Right lung (tissue), 5 donors: ENCODE results near the gene NFATC1. TPM values are rescaled to one million over a fixed set of nuclear protein-coding genes. Genes with fewer than 3 reads are reported as not detected.

Experiments
- DNase-seq, 2 donors: peaks; one replicate each; pipeline ENCODE4 v3.0.0-alpha.2; 2013
- polyA plus RNA-seq, 5 donors: library from polyadenylated mRNA; unstranded; fragments of 120-200 nt; gene quantifications; one replicate each; pipeline versions ENCODE4 v1.2.1 to v1.2.3, GENCODE V29; 2013; ENCODE audit warnings: inconsistent platforms in 1 of 5, low replicate concordance in 1 of 5; ENCODE audit not compliant: insufficient read length in 5 of 5, insufficient read depth in 1 of 5

The NFATC1 gene
- polyA plus RNA-seq, 5 donors = 5.6 to 8.0 (median 6.9) TPM

GRCh38 chr18:79422022-79422782 is 26.5 kb downstream of the NFATC1 start:
- no peak for DNase-seq

GRCh38 chr18:79422783-79423165 is 27.0 kb downstream of the NFATC1 start:
- DNase-seq = no peak

DNA sequence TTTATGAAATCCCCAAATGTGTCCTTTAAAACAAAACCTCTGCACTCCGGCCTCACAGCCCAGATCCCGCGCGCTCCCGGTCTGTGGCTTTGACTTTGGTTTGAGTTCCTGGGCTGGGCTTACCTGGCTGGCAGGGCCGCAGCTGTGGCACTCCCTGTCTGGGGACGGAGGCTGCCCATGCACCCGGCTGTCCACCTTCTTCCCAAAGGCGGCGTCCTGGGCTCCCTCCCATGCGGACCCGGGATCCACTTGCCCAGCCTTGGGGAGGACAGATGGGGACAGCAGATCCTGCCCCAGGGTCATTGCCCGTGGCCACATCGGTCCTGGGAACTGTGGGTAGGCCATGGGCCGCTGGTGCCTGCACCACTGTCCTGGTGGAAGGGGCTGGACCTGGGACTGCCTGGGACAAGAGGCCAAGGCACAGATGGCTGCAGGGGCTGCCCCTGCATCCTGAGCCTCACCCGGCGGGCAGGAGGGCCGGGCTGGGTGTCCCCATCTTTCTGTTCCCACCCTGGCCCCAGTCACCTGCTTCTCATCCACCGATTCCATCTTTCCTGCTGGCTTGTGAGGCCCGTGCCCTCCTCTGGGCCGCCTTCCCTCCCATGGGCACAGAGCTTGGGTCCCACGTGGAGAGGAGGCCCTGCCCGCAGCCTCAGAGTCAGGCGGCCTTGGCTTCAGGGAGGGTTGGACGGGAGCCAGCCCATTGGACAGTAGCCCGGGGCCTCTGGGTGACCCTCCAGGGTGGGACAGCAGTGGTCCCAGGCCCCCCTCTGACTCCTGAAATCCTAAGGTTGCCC is 27.7 kb downstream of the NFATC1 start:
- no peak for DNase-seq

- DNase-seq = no peak
Observed at GRCh38 chr18:79424008-79424565, 28.4 kb downstream of the NFATC1 start.

DNA sequence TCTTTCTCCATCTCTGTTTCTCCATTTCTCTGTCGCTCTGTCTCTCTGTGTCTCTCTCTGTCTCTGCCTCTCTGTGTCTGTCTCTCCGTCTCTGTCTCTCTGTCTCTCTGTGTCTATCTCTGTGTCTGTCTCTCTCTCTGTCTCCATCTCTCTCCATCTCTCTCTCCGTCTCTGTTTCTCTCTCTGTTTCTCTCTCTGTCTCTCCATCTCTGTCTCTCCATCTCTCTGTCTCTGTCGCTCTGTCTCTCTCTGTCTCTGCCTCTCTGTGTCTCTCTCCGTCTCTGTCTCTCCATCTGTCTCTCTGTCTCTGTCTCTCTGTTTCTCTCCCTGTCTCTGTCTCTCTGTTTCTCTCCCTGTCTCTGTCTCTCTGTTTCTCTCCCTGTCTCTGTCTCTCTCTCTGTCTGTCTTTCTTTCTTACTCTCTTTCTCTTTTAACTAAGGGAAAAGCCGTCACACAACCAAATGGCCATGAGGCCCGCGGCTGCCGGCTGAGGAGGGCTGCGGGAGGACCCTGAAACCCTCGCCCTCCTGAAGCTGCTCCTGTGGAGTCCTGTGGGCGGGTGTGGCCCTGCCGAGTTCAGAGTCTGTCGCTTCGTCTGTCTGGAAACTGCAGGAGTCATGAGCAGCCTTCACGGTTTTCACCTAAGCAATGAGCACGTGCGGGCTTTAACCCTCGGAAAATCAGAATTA is 29.3 kb downstream of the NFATC1 start:
- DNase-seq = no peak

DNA sequence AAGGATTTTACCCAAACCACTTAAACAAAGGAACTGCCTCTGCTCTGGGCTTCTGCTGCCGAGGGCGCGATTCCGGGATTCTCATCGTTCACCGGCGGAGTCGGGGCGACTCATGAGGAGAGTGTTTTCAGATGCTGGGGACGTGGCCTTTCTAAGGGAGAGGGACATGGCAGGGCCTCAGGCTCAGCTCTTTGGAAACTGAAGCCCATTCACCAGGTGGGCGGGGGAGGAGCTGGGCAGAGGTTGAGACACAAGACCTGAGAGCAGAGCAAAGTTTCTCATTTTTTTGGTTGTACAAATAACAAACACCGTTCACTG is 29.8 kb downstream of the NFATC1 start:
- no peak for DNase-seq

- no peak for DNase-seq
Observed at GRCh38 chr18:79426376-79427300, 30.9 kb downstream of the NFATC1 start.

GRCh38 chr18:79427368-79428225 is 31.9 kb downstream of the NFATC1 start:
- DNase-seq = no peak

- no peak for DNase-seq
Observed at GRCh38 chr18:79428287-79428686, 32.6 kb downstream of the NFATC1 start.

- no peak for DNase-seq
Observed at GRCh38 chr18:79429381-79429780, 33.7 kb downstream of the NFATC1 start.

DNA sequence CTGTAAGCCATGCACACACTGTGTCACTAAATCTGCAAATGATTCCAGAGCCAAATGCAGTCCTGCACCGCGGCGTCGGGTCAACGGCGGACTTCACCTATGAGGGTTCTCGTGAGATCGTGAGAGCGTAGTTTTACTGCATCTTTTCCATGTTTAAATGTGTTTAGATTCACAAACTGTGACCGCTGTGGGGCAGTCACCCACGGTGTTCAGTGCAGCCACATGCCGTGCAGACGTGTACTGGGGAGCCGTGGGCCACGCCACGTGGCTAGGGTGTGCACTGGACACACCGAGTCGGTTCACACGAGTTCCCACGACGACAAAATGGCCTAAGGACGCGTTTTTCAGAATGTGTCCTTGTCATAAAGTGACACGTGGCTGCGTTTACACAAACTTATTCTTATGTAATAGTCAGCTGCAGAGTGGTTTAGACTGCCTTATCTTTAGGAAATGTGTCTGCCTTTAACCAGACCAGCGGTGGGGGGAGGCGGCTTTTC is 34.1 kb downstream of the NFATC1 start:
- DNase-seq = no peak

DNA sequence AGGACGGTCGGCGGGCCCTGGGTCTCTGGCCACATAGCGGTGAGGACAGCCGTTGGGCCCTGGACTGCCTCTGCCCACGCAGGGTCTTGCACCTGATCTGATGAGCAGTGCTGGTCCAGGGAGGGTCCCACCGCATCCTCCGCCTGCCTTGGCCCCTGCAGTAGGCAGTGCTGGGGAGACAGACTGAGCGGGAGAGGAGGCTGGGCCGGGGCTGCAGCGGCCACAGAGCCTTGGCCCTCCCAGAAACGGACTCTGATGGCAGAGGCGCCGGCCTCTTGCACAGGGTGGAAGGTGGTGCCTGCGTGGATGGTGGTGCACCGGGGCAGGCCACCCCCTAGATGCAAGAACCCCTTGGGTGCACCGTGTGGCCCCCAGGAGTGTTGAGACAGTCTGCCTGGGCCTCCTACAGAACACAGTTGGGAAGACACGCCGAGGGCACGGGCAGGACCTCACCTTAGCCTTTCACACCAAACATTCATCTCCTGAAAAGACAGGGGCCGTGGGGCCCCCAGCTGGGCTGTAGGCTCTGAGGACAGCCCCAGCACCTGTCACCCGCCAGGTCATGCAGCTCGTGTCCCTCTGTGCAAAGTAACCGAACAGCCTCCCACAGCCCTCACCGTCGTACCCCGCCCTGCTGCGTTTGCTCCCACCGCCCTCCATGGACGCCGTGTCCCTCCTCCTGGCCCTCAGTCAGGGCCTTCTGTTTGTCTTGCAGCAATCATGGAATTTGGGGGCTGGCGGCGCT is 36.8 kb downstream of the NFATC1 start:
- DNase-seq = no peak

DNA sequence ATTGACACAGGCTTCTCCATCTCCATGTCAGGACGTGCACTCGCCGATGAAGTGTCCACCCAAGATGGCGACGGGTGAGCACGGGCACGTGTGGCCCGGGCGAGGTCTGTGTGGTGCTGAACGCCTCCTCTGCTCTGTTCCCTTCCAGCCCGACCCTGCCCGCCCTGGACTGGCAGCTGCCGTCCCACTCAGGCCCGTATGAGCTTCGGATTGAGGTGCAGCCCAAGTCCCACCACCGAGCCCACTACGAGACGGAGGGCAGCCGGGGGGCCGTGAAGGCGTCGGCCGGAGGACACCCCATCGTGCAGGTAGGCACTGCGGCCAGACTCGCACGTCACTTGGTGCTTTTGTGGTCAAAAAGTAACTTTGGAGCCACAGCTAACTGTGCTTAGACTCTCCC is 37.7 kb downstream of the NFATC1 start:
- no peak for DNase-seq

DNA sequence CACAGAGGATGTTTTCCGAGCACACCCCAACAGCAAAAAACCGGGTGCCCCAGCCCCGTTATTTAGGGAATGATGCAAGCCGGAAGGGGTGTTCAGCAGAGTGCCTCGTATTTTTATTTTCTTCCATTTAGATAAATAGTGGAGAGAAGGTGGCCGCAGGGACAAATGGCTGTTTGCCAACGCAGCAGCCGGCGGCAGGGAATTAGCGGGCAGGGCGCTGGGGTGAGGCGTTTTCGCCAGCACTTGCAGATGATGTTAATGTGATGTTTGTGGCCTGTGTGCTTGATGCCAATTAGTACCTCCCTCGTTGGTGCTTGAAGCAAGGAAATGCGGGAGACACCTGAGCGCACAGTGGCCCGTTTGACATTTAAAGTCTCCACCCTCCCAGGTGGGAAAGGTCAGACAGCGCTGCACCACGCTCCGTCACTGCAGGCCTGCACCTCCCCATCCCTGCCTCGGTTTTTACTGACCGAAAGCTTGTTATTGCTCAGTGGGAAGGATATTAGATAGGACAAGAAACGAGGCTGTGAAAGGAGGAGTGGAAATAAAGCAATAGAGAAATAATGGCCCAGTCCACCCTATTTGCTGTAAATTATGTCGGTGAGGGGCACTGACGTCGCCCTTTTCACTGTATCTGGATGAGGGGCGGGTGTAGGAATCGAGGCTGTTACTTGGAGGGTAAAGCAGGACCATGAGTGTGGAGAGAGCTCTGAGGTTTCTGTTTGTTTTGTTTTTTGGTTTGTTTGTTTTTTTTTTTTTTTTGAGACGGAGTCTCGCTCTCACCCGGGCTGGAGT is 39.1 kb downstream of the NFATC1 start:
- DNase-seq = no peak

DNA sequence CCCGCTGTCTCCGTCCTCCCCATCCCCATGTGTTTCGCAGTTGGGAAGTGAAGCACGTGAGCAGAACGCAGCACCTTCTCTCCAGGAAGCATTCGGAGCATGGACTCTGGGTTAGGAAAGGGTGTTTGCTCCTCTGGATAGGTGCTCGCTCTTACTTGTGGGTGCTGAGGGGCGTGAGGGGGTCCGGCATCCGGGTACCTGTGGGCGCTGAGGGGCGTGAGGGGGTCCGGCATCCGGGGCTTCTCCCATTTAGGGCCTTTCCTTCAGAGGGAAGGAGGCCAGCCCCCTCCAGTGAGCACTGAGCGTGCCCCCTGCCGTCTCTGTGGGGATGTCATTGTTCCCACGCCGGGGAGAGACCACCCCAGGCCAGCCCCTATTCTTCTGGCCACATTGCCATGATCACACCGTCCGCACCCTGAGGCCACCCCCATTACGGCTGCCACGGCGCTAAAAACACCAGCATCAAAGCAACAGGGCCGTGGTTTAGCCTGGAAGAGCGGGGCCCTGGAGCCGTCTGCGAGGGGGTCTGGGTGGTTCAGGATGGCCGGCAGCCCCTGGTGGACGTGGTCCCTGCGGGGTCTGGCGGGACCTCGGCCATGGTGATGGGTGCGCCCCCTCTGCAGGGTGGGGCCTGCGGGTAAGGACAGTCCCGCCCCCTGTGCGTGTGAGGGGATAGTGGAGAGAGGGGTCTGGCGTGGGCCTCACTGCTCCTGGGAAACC is 41.0 kb downstream of the NFATC1 start:
- no peak for DNase-seq

- no peak for DNase-seq
Observed at GRCh38 chr18:79438089-79438897, 42.6 kb downstream of the NFATC1 start.
